Stimulated activated CD4-positive, alpha-beta T cell treated with anti-CD3 and anti-CD28 coated beads, Interleukin-15, amount 100 ng/mL, for 24 hours (primary cell): ENCODE measurements around the gene GPR135.
"Not testable (repeated sequence)": the region's sequence is repeated elsewhere in the genome, so short reads cannot be mapped to it uniquely, and the experiment has no call there.

Source experiments
- DNase-seq: peaks from one replicate; pipeline ENCODE4 v3.0.0-alpha.2; 2020

The GPR135 gene

DNA sequence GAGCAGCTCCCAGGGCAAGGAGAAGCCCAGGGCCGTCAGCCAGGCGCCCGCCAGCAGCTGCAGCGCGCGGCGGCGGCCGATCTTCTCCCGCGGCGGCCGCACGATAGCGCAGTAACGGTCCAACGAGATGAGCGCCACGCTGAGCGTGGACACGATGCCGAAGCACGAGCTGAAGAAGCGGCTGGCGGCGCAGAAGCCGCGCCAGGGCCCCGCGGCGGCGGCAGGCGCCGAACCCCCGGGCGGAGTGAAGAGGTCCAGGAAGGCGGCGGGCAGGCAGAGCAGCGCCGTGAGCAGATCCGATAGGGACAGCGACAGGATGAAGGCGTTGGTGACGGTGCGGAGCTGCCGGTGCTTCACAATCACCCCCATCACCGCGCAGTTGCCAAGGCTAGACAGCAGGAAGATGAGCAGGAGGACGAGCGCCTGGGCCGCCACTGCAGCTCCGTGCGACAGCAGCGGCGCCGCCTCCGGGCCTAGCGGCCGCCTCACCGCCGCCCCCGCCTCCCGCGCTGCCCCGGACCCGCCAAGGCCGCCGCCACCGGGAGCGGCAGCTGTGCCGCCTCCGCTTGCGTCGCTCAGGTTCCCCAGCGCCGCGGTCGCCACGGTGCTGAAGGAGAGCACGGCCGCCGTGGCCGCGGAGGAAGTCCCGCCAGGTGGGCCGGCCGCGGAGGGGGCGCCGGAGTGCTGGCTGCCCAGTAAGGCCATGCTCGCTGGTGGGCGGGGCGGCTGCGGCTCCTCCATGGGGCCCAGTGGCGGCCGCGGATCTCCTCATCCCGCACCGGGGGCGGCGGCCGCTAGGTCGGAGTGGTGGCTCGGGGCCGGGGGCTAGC is 479 bp downstream of the GPR135 start:
- peak; percentile 66 for DNase-seq

DNA sequence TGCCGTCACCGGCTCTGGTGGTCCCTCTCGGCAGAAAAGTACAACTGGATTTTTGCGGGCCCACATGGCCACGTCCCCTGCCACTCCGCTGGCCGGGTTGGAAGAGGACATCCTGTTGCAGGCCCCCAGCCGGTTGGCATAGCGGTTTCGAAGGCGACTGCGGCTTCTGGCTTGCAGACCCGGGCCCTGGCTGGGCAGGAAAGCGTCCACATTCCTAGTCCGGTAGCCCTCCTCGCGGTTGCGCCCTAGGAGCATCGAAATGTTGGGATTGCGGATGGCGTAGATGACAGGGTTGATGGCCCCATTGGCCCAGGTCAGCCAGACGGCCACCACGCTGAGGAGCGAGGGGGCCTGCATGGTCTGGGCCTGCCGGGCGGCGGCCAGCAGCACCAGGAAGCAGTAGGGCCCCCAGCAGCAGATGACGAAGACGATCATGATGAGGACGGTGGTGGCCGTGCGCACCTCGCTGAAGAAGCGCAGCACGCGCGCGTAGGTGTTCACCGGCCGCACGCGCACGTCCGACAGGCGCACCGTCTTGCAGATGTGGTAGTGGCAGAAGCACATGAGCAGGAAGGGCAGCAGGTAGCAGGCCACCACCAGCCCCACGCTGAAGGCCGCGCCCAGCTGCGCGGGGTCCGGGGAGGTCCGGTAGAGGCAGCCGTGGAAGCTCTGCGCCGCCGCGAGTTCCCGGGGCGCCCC is 1.2 kb downstream of the GPR135 start:
- peak; percentile 60 for DNase-seq

DNA sequence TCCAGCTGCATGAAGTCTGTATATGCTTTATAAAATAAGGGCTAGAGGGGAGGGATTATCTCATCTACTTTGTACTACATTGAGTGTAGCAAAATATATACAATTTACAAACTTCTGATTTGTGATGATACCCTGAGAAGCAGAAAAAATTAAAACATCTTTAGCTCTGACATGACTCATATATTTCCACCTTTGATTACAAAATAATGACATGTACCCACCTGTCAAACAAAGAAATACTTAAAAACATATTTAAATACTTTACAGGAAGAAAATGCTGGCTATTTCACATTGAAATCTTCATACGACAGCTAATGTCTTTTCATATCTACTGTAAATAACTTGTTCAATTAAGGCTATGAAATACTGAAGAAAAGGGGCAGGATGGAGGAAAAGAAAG is 3.3 kb downstream of the GPR135 start:
- no peak for DNase-seq

DNA sequence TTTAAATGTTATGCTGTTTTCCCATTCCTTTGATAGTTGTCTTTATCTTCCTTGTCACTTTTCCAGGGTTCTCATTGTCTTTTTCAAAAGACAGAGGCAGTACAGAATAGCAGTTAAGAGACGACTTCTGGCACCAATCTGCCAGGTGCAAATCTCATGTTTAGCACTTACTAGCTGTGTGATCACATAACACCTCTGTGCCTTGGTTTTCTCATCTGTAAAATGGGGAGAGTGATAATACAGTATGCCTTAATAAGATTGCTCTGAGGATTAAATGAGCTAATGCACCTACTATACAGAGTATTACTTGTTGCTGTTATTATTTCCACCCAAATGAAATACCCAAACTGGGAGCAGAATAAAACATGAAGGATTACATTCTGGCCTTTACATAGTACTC is 4.8 kb downstream of the GPR135 start:
- no peak for DNase-seq

DNA sequence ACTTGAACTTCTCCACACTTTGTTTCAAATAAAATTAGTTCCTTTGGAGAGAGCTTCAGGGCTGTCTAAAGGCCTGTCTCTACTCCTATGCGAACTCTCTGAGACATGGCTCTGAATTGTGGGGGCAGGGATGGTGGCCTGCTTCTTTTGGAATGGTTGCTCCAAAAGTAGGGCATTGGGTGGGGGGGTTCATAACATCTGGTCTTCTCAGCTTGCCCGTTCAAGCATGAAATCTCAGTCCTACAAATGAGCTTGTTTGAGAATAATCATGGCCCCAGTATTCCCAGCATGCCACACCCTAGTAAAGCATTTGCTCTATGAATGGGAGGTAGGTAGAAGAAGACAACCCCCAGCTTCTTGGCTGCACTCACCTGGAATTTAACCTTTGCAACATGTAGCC is 6.7 kb downstream of the GPR135 start:
- DNase-seq: no peak

DNA sequence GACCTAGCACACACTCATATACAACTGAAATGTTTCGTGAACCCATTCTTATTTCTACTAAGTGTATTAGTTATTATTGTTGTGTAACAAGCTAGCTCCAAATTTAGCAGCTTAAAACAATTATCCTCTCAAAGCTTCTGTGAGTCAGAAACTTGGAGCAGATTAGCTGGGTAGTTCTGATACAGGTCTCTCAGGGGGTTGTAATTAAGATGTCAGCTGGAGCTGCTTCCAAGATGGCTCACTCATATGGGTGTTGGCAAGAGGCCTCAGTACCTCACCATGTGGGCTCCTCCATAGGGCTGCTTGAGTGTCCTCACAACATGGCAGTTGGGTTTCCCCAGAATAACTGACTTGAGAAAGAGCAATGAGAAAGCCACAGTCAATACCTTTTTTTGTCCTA is 9.8 kb downstream of the GPR135 start:
- no peak for DNase-seq

- no peak for DNase-seq
Measured at GRCh38 chr14:59454139-59454538, 11.0 kb downstream of the GPR135 start.

GRCh38 chr14:59451849-59452248 is 13.3 kb downstream of the GPR135 start:
- DNase-seq: no peak

DNA sequence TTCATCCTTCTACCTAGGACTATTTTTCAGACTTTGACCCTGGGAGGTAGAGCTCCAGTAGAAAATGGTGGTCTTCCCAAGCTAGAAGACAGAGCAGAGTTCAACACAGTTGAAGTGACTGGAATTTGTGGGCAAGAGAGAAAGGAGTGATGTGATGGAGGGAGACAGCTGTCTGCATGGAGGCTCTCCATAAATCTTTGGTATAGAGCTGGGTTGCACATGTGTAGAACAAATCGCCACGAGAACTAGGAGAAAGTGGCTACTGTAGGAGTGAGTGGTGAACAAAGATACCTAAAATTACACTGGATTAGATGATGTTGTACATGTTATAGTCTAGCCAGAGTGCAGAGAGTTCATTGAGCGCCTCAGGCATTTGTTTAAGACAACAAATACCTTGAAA is 14.5 kb downstream of the GPR135 start:
- DNase-seq: no peak

GRCh38 chr14:59448673-59449072 is 16.5 kb downstream of the GPR135 start:
- not testable (repeated sequence) for DNase-seq

DNA sequence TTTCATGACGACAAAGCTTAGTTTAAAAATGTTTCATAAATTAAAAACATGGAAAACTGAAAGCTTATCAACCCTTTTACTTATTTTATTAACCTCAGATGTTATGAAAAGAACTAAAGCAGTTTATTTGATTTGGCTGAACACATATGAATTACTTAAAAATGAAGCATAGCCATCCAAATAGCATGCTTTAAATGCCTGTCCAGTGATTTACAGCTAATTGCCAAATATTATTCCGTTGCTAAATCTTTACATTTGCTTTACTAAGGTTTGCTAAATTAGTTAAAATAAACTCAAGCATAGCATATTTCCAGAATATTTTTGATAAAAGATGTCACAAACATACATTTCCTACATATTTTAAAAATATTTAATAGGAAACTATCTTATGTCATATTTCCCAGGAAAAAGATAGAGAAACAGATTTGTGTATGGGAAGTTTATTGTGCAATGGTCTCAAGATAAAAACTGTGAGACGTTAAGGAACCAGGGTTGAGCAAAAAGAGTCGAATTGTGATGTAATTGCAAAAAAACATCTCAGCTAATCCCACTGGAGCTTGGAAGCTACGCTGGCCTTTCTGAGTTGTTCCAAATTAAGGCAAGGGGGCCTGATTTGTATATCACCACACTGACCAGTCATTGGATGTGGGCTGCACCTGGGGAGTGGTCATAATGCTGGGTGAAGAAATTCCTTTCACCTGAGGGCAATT is 25.8 kb downstream of the GPR135 start:
- no peak for DNase-seq

DNA sequence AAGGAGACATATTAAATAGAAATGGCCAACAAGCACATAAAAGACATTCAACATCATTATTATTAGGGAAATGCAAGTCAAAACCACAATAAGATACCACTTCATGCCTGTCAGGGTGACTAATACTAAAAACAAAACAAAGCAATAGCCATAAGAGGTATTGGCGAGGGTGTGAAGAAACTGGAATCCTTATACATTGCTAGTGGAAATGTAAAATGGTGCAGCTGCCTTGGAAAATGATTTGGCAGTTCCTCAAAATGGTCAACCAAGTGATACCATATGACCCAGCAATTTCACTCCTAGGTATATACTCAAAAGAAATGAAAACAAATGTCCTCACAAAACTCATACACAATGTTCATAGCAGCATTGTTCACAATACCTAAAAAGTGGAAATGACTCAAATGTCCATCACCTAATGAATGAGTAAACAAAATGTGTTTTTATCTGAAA is 27.0 kb downstream of the GPR135 start:
- DNase-seq: no peak

- no peak for DNase-seq
Measured at GRCh38 chr14:59435987-59436386, 29.2 kb downstream of the GPR135 start.

- no peak for DNase-seq
Measured at GRCh38 chr14:59435101-59435500, 30.1 kb downstream of the GPR135 start.

DNA sequence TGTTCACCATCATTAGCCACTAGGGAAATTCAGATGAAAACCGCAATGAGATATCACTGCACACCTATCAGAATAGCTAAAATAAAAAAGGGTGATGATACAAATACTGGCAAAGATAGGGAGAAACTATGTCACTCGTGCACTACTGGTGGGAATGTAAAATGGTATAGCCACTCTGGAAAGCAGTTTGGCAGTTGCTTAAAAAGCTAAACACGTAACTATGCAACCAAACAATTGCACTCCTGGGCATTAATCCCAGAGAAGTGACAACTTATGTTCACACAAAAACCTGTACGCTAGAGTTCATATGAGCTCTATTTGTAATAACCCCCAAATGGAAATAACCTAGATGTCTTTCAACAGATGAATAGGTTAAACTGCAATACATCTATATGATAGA is 35.4 kb downstream of the GPR135 start:
- no peak for DNase-seq

DNA sequence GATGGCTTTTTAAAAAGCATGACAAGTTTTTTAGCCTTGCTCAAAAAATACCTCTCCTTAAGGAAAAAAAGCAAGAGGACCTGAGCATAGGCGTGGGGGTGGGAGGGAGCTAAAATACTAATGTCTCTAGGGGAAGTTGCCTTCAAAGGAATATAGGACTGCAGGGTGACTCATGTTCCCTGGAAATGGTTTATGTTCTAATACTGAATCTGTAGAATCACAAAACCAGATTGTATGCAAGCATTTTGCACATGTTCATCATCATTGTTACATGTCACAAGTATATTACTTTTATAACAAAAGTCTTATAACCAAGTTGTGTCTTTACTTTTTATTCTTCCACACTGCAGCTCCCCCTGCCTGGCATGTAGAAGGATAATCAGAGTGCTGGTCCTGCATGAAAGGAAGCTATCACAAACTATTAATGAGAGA is 36.6 kb downstream of the GPR135 start:
- peak; percentile 9 for DNase-seq

GRCh38 chr14:59427653-59428580 is 37.3 kb downstream of the GPR135 start:
- DNase-seq: no peak

- no peak for DNase-seq
Measured at GRCh38 chr14:59425322-59425935, 39.8 kb downstream of the GPR135 start.

GRCh38 chr14:59424341-59425071 is 40.7 kb downstream of the GPR135 start:
- no peak for DNase-seq

GRCh38 chr14:59422069-59422881 is 42.9 kb downstream of the GPR135 start:
- no peak for DNase-seq
